Endothelial cell of umbilical vein (primary cell): ENCODE results near the gene C9orf153. TPM values are rescaled to one million over a fixed set of nuclear protein-coding genes. Genes with fewer than 3 reads are reported as not detected.

ENCODE experiments used
- BruUV-seq: library from RNA; stranded (reverse); fragments of 400-500 nt; replicated peaks from 2 replicates; lab custom pipeline; 2021; lab: Mats Ljungman, UMichigan
- CTCF ChIA-PET: fragments of 300-600, 350-600 bp; sonication (Branson Sonifier 250); formaldehyde crosslinking; loops from one replicate; lab custom pipeline; 2021; ENCODE audit warnings: antibody characterized with exemption, inconsistent platforms; lab: Charles Lee
- POLR2A ChIA-PET: fragments of 300-600, 350-600 bp; sonication (Branson Sonifier 250); formaldehyde crosslinking; loops from one replicate; lab custom pipeline; 2021; ENCODE audit warnings: antibody characterized with exemption, inconsistent platforms; lab: Charles Lee
- DNase-seq: peaks from one replicate; pipeline ENCODE4 v3.0.0-alpha.2; 2011; ENCODE audit warnings: low read depth, low spot score
- FAIRE-seq: peaks from 2 replicates; lab custom pipeline; 2011; peaks lifted over from hg19 to GRCh38; lab: Jason Lieb, UNC
- H2AFZ ChIP-seq: 2 replicates; pipeline ENCODE4 v1.6.0; 2012; ENCODE audit warnings: low read depth, low read length, control low read depth, inconsistent platforms
- H3K27ac ChIP-seq: 2 replicates; pipeline ENCODE4 v1.5.1; 2011; ENCODE audit warnings: low read depth, mild to moderate bottlenecking, control low read depth, low read length, moderate library complexity; ENCODE audit not compliant: insufficient read depth
- H3K27me3 ChIP-seq, 2 experiments: 2 replicates each; pipeline versions ENCODE4 v1.6.0 to v1.6.1; 2011; ENCODE audit warnings: low read length in 2 of 2, mixed read lengths in 1 of 2; ENCODE audit not compliant: control insufficient read depth in 2 of 2, insufficient read depth in 2 of 2
- H3K36me3 ChIP-seq, 2 experiments: 2 replicates in 1 of 2; 3 replicates in 1 of 2; pipeline ENCODE4 v1.5.1; 2011; ENCODE audit warnings: low read length in 2 of 2, mild to moderate bottlenecking in 1 of 2, moderate library complexity in 1 of 2; ENCODE audit not compliant: control insufficient read depth in 2 of 2, insufficient read depth in 2 of 2; ENCODE audit errors: extremely low read depth in 1 of 2
- H3K4me1 ChIP-seq: 3 replicates; pipeline ENCODE4 v1.5.1; 2011; ENCODE audit warnings: mild to moderate bottlenecking, low read length; ENCODE audit not compliant: control insufficient read depth, insufficient read depth; ENCODE audit errors: extremely low read depth
- H3K4me2 ChIP-seq: 2 replicates; pipeline ENCODE4 v1.6.1; 2011; ENCODE audit warnings: low read length, control low read depth, mixed read lengths; ENCODE audit not compliant: insufficient read depth
- H3K4me3 ChIP-seq, 3 experiments: fragments of 200-600 bp in 1 of 3; sonication (generic), shearing (Covaris generic) in 1 of 3; replicated peaks in 1 of 3; 2 replicates each; pipeline ENCODE4 v1.5.1; 2011 to 2016; ENCODE audit warnings: control low read depth in 3 of 3, low read length in 3 of 3, mild to moderate bottlenecking in 2 of 3, inconsistent platforms in 1 of 3, low read depth in 1 of 3, moderate library complexity in 1 of 3; ENCODE audit not compliant: insufficient read depth in 1 of 3
- H3K79me2 ChIP-seq: 2 replicates; pipeline ENCODE4 v1.6.0; 2012; ENCODE audit warnings: low read length, inconsistent platforms; ENCODE audit not compliant: control insufficient read depth, insufficient read depth
- H3K9ac ChIP-seq: replicated peaks from 2 replicates; pipeline ENCODE3; 2011; ENCODE audit warnings: low read length, control low read depth; ENCODE audit not compliant: insufficient read depth; ENCODE audit errors: extremely low read depth
- H3K9me1 ChIP-seq: replicated peaks from 3 replicates; pipeline ENCODE4 v1.6.0; 2011; ENCODE audit warnings: mild to moderate bottlenecking, low read length; ENCODE audit not compliant: control insufficient read depth, insufficient read depth; ENCODE audit errors: extremely low read depth
- H3K9me3 ChIP-seq: replicated peaks from 2 replicates; pipeline ENCODE4 v1.5.1; 2012; ENCODE audit warnings: low read length, inconsistent platforms; ENCODE audit not compliant: control insufficient read depth, insufficient read depth
- H4K20me1 ChIP-seq: replicated peaks from 2 replicates; pipeline ENCODE3; 2011; ENCODE audit warnings: mild to moderate bottlenecking, low read length; ENCODE audit not compliant: control insufficient read depth, insufficient read depth; ENCODE audit errors: extremely low read depth
- MAX ChIP-seq: IDR thresholded peaks from 2 replicates; pipeline ENCODE4 v1.6.1; 2011; ENCODE audit not compliant: insufficient read depth, insufficient read length
- MYC ChIP-seq: IDR thresholded peaks from one replicate; pipeline ENCODE4 v1.6.1; 2011; ENCODE audit warnings: mild to moderate bottlenecking, low read depth, low read length
- POLR2A ChIP-seq: IDR thresholded peaks from 2 replicates; pipeline ENCODE4 v1.6.1; 2012; ENCODE audit warnings: low read depth, mild to moderate bottlenecking, control low read depth, low read length
- POLR2AphosphoS5 ChIP-seq: IDR thresholded peaks from 2 replicates; pipeline ENCODE4 v1.6.1; 2012; ENCODE audit warnings: low read depth, mild to moderate bottlenecking, control low read depth, low read length, moderate library complexity; ENCODE audit not compliant: insufficient read depth
- dilution Hi-C: fragments of 300-500 bp; cut with MboI; formaldehyde crosslinking; loops from one replicate; pipeline ENCODE4 v1.15.0; 2019; ENCODE audit warnings: low sequenced_read_pairs; ENCODE audit not compliant: extremely low pct_ligation_motif_present
- intact Hi-C: fragments of 100-400 bp; cut with micrococcal nuclease; formaldehyde crosslinking; loops from one replicate; pipeline ENCODE4 v1.10.0; 2022
- polyA plus RNA-seq, 4 experiments: library from polyadenylated mRNA; depleted of rRNA in 3 of 4; stranded (reverse) in 3 of 4; unstranded in 1 of 4; fragments of >200 nt; gene quantifications; 2 replicates each; pipeline versions ENCODE4 v1.2.1 to v1.2.3, GENCODE V29; 2011 to 2012; ENCODE audit warnings: missing spikeins in 1 of 4
- total RNA-seq: library from RNA; stranded (reverse); gene quantifications from 2 replicates; pipeline ENCODE4 v1.2.3, GENCODE V29; 2021

Gene C9orf153
- total and polyA plus RNA-seq, 2 donors (not counting 3 experiments of a cell fraction or from before 2014, with no cell fraction given), result 0.66 TPM; not detected in 1

- no peak for FAIRE-seq
- ChIA-PET POLR2A (no interaction called here), CTCF (interaction anchor here (0.6 to 2.4 kb wide), 2 partner anchors 19 to 136 kb away, joined by 3 to 10 read pairs; no protein-coding TSS in a partner anchor)
- Histone ChIP-seq H3K9ac (no peak overlapping the region), H4K20me1 (no peaks in the 10 kb centered on the region), H3K79me2 (no peaks in the 10 kb centered on the region), H3K27ac (no peak overlapping the region), H3K36me3 (no peaks in the 10 kb centered on the region), H2AFZ (no peak overlapping the region), H3K9me3 (no peaks in the 10 kb centered on the region), H3K9me1 (no peaks in the 10 kb centered on the region), H3K4me1 (no peaks in the 10 kb centered on the region), H3K4me2 (no peak overlapping the region), H3K4me3 (no peak overlapping the region), H3K27me3 (no peaks in the 10 kb centered on the region)
- intact Hi-C loops, result no loop called here
- BruUV-seq, result no TSS peak
- DNase-seq, result no peak
- TF ChIP-seq POLR2AphosphoS5 (no peak), MYC (no peak), POLR2A (no peak), MAX (no peak)
- dilution Hi-C loops, result no loop called here
These were observed 76.0 kb downstream of the C9orf153 start for GRCh38 chr9:86183229-86184137.
